ENCODE data around the gene ICA1. TPM values are rescaled to one million over a fixed set of nuclear protein-coding genes. Genes with fewer than 3 reads are reported as not detected.

ICA1 gene
- polyA plus RNA-seq, 2 of the 4 experiments (the other 2 are of a cell fraction) = 0.66 to 2.0 TPM

DNA sequence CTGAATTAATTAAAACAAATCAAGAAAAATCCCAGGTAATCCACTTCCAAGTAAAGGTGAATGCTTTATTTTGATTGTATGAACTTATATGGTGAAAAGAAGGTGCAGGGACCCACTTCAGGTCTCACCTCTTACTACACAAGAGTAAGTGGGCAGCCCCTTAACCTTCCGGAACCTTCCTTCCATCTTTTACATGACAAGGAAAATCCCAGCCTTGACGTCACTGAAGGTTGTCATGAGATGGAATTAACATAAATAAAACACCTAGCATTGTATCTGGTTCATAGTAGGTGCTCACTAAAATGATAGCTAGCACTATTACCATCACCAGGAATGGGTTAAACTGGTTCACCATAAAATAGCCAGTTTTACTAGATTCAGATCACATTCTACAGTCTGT, 119.5 kb downstream of the ICA1 start:
- WGBS (ENCODE audit: missing lambda C conversion rate) = 56% methylated on average over 2 of the region's 2 CpGs
- ChIA-PET CTCF (no interaction called here), POLR2A (no interaction called here)
- Histone ChIP-seq H3K27ac (no peak overlapping the region), H3K4me3 (no peak overlapping the region), H3K4me1 (no peaks in the 10 kb centered on the region), H3K4me2 (no peak overlapping the region), H3K9me3 (no peaks in the 10 kb centered on the region)
- no peak for ATAC-seq
- FAIRE-seq = no peak
- no peak for DNase-seq (ENCODE audit: low read depth in 1 of 2, low spot score in 1 of 2)
- no peak for TF ChIP-seq ZFP36 (IDR thresholded peaks at IDR 0.05; ENCODE audit: borderline replicate concordance, partially characterized antibody)
- TF ChIP-seq REST (IDR thresholded peaks at IDR 0.05) = no peak

DNA sequence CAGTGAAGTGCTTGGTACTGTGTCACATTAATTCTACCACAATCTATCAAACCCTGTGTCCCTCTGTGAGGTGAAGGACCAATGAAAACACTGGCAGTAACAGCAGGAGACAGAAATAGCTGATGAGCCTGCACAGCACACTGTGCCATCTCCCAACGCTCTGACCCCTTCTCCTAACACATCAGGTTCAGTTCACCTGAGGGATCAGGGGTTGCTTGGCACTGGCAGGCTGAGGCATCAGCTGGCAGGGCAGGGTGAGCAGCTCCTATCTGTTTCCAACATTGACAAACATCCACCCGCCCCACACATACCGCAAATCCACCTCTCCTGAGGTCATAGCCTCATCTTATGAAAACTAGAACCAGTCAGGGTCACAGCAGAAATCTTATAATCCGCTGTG, 120.9 kb downstream of the ICA1 start:
- Histone ChIP-seq H3K4me3 (no peak overlapping the region), H3K4me2 (no peak overlapping the region), H3K9me3 (no peaks in the 10 kb centered on the region), H3K4me1 (no peaks in the 10 kb centered on the region), H3K27ac (no peak overlapping the region)
- ChIA-PET POLR2A (no interaction called here), CTCF (interaction anchor here (1.1 kb wide), 1 partner anchor 34 kb away, joined by 4 read pairs; no protein-coding TSS in a partner anchor)
- FAIRE-seq (no peak), ATAC-seq (no peak), DNase-seq (ENCODE audit: low read depth in 1 of 2, low spot score in 1 of 2) (no peak)
- no peak for TF ChIP-seq CEBPB (IDR thresholded peaks at IDR 0.05)
- TF ChIP-seq RCOR1 (IDR thresholded peaks at IDR 0.05; ENCODE audit: low read depth, low read length) = no peak
- TF ChIP-seq, protein P1, sequence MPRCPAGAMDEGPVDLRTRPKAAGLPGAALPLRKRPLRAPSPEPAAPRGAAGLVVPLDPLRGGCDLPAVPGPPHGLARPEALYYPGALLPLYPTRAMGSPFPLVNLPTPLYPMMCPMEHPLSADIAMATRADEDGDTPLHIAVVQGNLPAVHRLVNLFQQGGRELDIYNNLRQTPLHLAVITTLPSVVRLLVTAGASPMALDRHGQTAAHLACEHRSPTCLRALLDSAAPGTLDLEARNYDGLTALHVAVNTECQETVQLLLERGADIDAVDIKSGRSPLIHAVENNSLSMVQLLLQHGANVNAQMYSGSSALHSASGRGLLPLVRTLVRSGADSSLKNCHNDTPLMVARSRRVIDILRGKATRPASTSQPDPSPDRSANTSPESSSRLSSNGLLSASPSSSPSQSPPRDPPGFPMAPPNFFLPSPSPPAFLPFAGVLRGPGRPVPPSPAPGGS (IDR thresholded peaks at IDR 0.05) = no peak
- TF ChIP-seq FOSB (CRISPR knock-in tag; IDR thresholded peaks at IDR 0.05) = no peak
- no peak for TF ChIP-seq REST (IDR thresholded peaks at IDR 0.05)
- no peak for TF ChIP-seq JUNB (IDR thresholded peaks at IDR 0.05)
- TF ChIP-seq ZC3H11A (IDR thresholded peaks at IDR 0.05) = no peak
- TF ChIP-seq NR3C1 (IDR thresholded peaks at IDR 0.05) = no peak
- TF ChIP-seq ZFP36 (IDR thresholded peaks at IDR 0.05; ENCODE audit: borderline replicate concordance, partially characterized antibody) = no peak
- no peak for TF ChIP-seq HMGXB4 (CRISPR knock-in tag; IDR thresholded peaks at IDR 0.05; ENCODE audit: borderline replicate concordance)
- TF ChIP-seq EHF (CRISPR knock-in tag; IDR thresholded peaks at IDR 0.05) = no peak
- TF ChIP-seq RNF2 (IDR thresholded peaks at IDR 0.05; ENCODE audit: borderline replicate concordance, low read depth) = no peak
- TF ChIP-seq, protein P2, sequence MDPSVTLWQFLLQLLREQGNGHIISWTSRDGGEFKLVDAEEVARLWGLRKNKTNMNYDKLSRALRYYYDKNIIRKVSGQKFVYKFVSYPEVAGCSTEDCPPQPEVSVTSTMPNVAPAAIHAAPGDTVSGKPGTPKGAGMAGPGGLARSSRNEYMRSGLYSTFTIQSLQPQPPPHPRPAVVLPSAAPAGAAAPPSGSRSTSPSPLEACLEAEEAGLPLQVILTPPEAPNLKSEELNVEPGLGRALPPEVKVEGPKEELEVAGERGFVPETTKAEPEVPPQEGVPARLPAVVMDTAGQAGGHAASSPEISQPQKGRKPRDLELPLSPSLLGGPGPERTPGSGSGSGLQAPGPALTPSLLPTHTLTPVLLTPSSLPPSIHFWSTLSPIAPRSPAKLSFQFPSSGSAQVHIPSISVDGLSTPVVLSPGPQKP (IDR thresholded peaks at IDR 0.05; ENCODE audit: low read depth, low read length) = no peak
- TF ChIP-seq, protein P3, sequence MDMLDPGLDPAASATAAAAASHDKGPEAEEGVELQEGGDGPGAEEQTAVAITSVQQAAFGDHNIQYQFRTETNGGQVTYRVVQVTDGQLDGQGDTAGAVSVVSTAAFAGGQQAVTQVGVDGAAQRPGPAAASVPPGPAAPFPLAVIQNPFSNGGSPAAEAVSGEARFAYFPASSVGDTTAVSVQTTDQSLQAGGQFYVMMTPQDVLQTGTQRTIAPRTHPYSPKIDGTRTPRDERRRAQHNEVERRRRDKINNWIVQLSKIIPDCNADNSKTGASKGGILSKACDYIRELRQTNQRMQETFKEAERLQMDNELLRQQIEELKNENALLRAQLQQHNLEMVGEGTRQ (IDR thresholded peaks at IDR 0.05) = no peak
- TF ChIP-seq ZSCAN20 (CRISPR knock-in tag; IDR thresholded peaks at IDR 0.05) = no peak
- no peak for TF ChIP-seq NFE2L2 (conservative IDR thresholded peaks at IDR 0.05; ENCODE audit: low read length)
- WGBS (ENCODE audit: missing lambda C conversion rate) = 58% methylated on average over 4 of the region's 4 CpGs
